GM19455 (cell line): ENCODE measurements around the gene SAG.

Source experiments
- ATAC-seq: cut with Tn5 transposase; IDR thresholded peaks from one replicate; pipeline ENCODE4 v1.9.1; 2021; ENCODE audit not compliant: unreplicated experiment

SAG gene

DNA sequence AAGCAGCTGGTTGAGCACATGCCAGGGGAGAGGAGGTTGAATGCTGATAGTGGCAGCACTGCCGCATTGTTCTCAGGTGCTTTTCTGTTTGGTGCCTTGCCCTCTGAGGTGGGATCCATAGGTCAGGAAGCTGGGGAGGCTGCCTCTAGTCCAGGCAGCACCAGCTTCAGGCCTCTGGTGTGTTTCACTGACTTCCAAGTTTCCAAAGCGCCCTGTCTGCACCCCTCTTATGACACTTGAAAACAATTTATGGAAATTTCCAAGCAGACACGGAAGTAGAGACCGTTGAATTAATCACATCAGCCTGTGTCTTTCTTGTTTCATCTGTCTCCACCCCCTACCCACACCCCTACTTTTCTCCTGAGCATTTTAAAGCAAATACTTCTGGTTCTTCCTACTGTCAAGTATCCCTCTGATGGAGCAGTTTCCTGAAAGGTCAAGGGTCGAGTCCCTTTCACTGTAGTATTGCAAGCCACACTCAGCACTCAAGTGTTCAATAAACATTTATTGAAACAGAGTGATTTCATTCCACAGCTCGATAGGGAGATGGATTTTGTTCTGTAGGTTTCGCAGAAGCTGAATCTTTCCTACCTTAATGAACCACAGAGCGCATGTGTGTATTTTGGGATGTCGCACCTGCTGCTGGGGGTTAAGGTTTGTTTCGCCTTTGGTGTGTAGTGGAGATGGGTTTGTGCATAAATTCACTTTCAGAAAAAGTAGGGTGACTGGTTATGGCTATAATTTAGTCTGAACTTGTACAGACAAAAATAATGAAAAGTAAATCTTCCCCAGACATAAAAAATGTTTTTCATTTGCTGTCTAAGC is 68.1 kb downstream of the SAG start:
- ATAC-seq = no peak

DNA sequence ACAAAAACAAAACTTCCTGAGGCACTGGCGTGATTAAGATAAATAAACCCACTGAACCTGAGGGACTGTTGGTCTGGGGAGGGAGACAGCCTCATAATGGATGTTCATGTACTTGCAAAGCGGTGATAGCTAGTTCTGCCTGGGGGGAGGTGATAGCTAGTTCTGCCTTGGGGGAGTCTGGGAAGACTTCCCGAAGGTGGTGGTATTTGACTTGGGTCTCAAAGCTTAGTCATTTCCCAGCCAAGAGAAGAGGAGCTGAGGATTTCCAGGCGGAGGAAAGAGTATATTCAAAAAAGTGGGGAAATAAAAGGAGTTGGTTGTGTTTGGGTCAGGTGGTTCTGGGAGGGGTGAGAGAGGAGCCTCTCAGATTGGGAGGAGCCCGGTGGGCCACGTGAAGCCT is 71.4 kb downstream of the SAG start:
- ATAC-seq = no peak

DNA sequence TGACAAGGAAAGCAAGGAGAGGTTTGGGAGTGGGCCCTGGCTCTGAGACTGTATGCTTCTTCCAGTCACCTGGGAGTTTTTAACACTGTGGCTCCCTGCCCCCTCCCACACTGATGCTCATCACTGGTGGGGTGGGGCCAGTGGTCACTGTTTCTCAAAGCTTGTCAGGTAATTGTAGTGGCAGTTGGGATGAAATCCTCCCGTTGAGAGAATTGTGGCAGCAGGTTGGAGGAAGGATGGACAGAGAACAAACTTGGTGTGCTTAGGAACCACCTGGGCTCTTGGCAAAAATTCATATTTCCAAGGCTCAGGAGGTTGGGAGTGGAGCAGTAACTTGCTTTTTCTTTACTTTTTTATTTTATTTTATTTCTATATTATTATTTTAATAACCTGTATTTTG is 71.8 kb downstream of the SAG start:
- no peak for ATAC-seq

DNA sequence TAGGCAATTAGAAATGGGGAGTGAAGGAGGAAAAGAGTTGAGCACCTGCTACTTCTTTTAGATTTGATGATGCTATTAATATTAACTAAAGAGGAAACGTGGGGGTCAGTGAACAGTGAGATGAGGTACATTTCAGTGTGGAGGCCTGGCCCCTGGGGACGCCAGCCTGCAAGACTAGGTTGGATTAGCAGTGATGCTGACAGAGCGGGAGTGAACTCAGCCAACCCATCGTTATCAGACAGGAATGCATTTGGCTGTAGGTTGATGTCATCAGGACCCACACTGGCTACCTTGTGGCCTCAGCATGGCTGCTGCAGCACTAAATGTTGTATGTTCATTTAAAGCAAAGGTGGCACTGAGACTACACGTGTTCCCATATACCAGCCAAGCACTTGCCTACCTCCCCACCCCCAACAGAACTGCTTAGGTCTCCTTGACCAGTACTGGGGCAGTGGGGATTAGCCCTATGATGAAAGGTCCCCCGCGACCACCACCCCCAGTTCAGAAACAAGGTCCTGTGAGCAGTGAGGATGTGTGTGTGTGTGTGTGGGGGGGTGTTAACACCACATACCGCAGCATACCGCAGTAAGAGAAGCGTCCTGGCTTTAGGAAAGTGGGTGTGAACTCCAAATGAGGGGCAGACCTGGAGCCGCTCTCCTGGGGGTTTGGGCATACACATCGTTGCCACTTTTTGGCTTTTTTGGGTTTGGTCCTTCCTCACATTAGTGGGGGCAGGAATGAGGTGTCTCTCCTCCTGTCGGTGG is 72.7 kb downstream of the SAG start:
- ATAC-seq = no peak

DNA sequence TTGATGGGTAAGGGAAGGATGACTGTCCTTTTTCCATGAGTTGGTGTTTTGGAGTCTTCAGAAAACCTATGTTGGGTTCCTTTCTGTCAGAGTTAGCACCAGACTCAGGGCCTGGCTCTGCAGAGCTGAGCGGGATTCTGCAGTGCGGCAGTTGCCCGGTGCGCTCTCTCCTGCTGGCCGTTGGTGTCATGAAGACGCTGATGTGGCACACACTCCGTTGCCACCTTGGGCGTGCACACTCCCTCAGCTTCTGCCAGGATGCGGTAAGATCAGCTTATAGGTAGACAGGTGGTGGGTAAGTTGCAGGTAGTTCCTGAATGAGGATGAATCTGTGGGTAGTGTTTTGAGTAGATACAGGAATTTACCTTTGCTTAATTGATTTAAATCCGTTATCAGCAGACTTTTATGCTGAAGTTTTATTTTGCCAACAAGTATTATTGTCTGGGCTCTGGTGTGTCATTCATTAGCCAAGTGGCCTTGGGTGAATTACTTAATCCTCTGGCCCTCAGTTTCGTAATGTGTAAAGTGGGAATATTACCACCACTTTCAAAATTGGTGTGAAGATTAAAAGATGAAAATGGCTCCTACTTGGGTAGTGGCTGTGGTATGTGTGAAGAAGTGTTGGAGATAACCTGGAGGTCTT is 73.5 kb downstream of the SAG start:
- no peak for ATAC-seq

DNA sequence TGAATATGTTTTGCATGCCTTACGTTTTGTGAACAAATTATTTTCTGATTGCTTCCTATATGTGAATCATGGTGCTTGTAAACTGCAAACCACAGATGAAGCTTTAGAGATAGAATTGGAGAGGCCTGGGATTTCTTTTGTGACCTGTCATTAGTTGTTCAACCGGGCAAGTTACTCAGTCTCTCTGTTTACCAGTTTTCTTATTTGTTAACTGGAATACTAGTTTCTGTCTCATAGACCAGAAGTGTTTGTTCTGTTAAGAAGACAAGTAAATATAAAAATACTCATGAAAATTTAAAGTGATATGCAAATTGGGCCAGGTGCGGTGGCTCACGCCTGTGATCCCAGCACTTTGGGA is 74.0 kb downstream of the SAG start:
- no peak for ATAC-seq

DNA sequence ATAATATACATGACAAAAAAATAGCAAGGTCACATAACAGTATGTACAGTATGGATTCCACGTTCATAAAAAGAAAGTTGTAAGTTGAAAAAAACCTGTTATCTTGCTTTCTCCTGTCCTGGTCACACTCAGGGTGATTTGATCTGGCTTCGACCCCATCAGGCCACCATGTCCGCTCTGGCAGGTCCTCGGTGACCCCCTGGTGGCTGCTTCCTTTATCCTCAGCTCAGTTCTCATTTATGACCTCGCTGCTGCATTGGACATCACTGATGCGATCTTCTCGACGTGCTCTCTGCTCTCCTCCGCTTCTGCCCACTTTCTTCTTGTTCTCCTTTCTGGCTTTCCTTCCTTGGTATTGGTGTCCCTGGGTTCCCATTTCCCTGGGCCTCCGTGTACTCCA is 76.4 kb downstream of the SAG start:
- ATAC-seq = no peak

DNA sequence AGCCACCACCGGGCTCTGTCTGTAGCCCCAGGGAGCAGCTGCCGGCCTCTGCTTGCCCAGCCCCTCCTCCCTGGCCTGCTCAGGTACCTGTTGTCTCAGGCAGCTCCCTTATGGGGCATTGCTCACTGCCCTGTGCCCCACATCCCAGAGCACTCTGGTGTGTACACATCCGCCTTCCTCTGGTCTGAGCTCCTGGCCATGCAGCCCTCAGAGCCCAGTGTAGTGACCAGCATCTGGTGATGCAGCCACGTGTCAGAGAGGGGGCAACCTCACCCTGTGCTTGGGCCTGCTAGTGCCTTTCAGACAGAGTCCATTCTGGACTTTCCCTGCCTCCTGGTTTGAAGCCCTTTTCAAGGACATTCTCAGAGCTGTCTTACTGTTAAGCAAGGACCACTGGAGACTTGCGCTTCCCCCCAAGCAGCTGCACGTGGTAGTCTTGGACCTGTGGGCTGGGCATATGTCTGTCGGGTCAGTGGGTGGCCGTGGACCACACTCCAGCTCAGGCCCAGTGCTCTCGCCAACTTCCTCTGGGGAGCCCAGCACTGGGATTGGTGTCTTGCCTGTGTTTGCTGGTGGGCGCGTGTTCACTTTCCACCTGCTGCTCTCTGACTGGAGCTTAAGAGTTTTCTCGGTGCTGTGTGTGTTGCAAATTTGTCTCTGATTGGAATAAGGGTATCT is 77.3 kb downstream of the SAG start:
- ATAC-seq = peak; percentile 4

DNA sequence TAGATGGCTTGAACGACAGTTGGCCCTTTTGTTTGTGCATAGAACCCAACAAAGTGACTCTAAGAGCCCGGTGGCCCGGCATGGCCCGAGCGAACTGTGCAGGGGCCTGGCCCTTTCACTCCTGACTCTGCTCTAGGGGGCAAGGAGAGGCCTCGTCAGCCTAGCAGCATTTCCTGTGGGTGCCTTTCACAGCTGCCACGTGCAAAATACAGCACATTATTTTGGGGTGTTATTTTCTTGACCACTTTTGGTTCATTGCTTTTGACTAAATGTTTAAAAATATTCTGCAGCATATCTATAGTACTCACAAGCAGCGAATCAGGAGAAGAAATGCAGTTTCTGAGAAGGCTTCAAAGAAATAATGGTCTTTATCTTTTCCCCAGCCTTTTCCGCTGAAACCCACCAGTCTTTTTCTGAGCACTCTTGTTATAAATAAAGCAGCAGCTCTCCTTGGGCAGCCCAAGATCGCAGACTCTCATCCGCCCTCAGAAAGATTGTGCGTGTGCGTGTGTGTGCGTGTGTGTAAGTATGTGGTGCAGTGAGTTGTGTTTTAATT is 78.0 kb downstream of the SAG start:
- ATAC-seq = peak; percentile 74

DNA sequence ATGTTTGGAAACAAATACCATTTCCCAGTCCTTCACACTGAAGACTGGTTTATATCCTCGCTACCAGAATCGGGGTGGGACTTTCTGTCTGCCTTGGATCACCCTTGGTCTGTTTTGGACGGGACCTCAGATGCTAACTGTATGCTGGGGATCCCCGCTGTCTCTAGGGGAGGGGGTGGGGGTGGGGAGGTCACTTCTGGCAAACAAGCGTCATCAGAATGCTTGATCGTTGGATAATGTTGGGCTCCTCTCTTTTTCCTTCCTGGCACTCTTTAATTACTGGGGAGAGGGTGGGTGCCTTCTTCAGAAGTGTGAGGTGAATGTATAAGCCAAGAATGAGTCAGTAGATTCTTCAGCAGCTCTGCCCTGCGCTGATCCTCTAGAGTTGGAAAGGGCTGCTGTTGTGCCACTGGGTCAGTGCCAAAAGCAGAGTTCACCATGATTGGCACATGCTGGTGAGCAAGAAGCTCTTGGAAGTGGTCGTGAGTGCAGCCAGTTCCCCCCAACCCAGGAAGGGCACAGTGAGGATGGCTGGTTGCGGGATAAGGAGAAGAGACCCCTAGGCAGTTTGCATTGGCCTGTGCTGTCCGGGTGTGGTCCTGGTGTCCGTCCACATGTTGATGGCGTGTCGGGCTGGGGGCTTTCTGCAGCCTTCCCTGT is 78.9 kb downstream of the SAG start:
- ATAC-seq = no peak

DNA sequence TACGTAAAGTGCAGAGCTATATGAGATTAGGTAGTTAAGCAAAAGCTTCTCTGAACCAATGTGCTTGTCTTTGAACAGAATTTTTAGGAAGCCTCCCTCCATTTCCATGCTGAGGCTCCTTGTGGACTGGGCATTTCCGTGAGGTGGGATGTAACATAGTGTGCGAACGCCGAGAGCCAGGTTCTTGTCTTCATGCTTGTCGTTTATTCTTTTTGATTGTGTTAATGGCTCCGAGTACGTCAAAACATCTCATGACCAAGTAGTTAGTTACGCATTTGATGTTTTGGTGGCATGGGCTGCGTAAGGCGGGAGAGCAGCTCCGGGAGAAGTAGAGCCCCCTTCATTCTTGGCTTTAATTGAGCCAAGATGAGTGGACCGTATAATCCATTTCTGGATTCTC is 79.6 kb downstream of the SAG start:
- ATAC-seq = no peak

DNA sequence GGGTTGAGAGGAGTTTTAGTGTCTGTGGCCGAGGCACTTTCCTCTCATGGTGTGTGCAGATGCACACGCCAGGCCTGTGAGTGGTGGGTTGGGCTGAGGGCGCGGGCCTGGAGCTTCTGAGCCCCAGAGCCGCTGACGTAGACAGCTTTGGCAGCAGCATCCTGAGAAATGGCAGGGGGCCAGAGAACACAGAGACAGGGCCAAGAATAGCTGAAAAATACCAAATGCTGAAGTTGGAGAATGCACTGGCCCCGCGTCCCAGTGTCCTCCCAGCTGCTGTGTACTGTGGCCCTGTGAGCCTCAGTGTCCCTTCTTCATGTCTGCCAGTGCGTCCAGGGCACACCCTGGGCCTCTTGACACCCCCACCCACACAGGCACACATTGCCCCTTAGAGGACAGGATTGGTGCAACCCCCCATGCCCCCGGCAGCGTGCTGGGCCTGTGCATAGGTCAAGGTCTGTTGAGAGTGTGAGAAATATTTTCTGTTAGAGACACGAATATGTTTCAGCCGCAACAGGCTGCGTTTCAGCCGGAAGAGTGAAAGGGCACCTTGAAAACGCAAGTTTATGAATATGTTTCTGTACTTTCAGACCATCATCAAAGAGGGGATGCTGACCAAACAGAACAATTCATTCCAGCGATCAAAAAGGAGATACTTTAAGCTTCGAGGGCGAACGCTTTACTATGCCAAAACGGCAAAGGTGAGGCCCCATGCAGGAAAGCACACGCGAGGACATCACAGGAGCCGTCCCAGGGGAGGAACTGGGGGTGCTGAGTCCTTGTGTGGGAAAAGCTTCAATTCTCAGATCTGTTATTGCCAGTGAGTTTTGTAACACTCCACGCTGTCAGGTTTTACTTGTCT is 80.3 kb downstream of the SAG start:
- no peak for ATAC-seq

DNA sequence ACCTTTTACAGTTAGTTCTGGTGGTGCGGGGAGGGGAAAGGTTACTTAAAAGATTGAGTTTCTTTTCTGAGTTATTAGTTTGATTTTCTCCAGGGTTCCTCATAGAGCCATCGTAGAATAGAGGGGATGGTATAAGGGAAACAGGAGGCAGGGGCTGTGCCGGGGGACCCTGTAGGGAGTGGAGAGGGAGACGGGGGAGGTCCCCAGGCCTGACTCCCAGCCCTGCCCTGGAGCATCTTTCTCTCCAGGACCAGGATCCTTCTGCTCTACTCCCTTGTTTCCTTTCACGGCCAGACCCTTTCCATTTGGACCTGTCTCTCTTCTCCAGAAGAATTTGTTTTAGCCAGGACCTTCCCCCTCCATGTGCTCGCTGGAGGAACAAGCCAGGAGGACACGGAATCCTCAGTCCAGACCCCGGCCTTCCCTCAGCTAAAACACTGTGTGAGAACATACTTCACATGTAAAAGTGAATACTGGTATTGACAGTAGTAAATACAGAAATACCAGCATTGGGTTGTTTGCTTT is 82.0 kb downstream of the SAG start:
- ATAC-seq = no peak

DNA sequence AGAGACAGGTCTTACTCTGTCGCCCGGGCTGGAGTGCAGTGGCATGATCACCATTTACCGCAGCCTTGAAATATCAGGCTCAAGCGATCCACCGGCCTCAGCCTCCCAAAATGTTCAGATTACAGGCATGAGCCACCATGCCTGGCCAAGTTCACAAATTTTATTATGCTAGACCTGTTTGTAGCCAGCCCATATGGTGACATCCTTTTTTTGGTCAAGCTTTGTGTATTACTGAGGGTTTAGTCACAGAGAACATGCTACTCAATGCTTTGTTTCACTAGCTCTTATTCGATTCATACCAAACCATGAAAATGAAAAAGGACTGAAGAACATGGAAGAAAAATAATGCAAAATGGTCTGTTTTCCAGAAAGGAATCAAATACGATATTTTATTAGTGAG is 88.1 kb downstream of the SAG start:
- no peak for ATAC-seq
